HG03442 (cell line): ENCODE results near the gene FBN2.
"Not testable (repeated sequence)": the region's sequence is repeated elsewhere in the genome, so short reads cannot be mapped to it uniquely, and the experiment has no call there.

Experiments used
- ATAC-seq: cut with Tn5 transposase; IDR thresholded peaks from one replicate; pipeline ENCODE4 v1.9.1; 2021; ENCODE audit warnings: mild to moderate bottlenecking, moderate library complexity; ENCODE audit not compliant: unreplicated experiment

The FBN2 gene

DNA sequence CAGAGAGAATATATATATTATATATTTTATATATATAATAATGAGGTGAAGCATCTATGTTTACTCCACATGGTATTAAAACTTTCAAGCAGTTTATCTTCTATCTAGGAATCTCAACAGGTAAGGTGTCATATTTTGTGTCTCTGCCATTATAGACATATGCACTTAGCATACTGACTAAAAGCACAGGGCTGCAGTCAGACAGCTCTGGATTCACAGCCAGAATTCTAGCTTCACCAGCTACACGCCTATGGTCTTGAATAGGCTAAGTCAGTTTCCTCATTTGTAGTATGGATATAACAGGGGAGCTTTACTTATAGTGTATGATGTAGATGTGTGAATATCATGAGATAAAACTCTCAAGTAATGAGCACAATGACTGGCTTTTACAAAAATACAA is 57.9 kb downstream of the FBN2 start:
- no peak for ATAC-seq

DNA sequence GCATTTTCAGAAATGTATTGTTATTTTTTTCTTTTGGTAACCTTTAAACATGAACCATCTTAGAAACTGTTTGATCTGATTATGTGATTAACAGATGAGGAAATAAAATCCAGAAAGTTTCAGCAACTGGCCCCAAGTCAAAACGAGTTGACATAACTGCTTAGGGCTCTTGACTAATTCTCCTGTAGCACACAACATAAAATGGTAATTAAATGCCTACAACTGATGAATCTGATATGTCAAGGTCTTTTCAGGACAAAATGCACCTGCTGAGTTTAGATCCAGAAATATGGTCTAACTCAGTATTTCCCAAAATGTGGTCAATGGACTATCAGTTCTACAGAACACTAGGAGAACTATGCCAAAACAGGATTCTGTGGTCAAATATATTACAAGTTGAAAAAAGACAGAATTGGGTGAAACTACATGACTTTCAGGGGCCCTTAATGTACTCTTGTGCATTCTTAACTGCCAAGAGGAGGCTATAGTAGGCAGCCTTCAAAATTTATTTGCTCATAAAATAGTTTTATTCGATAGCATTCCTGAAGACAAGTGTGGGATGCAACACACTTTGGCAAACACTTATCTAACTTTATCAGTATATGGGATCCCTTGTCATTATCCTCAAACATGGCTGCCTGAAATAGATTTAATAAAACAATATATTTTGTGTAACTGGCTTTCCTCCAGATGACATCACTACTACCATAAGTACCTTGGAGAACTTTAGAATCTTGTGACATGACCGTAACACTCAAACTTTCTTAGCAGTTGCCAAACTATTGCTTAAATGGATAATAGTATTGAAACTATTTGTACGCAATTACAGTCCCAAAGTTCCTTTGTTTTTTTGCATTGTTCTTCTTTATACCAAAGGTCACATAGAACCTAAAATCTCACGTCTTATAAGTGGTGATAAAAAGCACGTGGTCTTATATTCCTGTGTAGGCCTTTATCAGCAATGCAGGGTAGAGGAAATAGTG is 59.4 kb downstream of the FBN2 start:
- ATAC-seq = no peak

DNA sequence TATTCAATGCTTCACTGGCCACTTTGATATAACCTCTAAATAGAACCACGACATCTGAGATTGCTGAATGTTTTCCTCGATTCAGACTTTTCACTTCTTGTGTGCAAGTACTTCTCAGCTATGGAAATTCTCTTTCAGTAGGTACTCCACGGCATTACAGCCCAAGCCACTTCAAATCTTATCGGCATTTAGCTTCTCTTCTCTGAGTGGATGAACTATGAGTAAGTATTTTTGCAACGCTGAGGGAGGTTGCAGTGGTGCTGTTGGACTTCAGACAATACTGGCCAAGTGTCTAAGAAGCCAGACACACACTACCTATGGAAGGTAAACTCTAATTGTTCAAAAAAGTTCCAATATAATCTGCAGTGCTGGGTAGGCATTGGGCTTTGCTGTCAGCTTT is 60.1 kb downstream of the FBN2 start:
- no peak for ATAC-seq

DNA sequence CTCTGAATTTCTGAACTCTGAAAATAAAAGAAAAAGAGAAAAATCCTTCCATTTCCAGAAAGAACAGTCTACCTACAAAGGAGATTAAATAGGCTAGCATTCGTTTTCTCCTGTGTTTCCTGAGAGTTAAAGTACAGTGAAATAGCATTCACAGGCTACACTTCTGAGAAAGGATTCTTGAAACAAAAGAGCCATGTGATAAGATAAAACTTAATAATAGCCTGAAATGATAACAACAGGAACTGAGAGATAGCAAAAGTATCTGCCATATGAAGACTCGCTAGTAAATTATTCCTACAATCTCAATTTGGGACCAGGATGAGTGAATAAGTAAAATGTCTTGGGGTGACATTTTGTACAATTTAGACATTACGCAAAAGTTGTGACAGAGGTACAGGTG is 62.4 kb downstream of the FBN2 start:
- no peak for ATAC-seq

DNA sequence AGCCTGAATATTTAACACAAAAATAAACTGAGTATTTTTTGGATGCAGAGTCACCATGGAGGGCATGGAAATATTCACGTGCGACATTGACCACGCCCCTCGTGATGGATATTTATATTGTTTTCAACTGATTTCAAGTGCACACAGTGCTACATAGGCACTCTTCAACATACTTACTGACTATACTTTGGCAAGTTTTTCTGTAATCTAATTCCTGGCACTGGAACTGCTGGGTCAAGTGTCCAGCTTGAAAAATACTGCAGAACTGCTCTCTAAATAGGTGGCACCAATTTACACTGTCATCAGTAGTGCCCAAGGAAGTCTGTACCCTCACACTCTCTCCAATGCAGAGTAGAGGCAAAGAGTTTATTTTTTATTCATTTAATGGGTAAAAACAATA is 65.1 kb downstream of the FBN2 start:
- no peak for ATAC-seq

DNA sequence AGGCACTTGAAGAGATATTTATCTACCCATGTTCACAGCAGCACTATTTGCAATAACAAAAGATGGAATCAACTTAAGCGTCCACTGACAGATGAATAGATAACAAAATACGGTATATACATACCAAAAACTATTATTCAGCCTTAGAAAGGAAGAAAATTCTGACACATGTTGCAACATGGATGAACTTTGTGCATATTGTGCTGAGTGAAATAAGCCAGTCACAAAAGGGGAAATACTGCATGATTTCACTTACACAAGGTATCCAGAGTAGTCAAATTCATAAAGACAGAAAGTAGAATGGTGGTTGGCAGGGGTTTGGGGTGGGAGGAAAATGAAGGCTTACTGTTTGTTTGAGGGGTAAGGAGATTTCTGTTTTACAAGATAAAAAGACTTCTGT is 66.0 kb downstream of the FBN2 start:
- ATAC-seq = no peak

DNA sequence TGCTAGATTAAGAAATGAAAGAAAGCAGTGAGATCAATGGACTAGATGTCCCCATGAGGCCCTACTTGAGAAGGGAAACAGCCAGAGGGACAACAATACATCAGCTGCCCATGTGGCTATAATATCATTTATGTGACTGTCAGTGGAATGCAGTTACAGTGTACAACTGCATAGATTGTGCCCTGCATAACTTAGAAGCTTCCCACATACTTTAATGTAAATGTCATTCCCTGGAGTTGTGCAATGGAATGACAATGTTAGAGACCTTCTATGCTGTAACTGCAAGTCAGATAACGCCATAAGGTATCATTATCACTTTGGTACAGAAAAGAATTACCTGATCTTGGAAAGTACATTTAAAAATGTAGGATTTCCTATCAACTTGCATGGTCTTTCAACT is 67.4 kb downstream of the FBN2 start:
- ATAC-seq = no peak

DNA sequence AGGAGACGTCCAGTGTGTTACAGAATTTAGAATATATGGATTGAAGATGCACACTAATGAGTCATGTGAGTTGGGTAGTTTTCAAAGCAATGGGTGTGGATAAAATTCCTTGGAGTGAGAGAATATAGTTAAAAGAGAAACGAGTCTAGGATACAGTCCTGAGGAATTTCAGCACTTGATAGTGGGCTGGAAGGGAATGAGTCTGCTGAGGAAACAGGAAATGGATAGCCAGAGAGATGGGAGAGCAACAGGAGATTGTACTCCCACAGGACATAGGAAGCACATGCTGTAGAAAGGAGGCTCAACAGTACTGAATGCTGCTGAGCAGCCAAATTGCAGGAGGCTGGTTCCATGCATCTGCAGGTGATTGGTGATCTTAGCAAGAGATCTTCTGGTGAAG is 68.1 kb downstream of the FBN2 start:
- ATAC-seq = no peak

DNA sequence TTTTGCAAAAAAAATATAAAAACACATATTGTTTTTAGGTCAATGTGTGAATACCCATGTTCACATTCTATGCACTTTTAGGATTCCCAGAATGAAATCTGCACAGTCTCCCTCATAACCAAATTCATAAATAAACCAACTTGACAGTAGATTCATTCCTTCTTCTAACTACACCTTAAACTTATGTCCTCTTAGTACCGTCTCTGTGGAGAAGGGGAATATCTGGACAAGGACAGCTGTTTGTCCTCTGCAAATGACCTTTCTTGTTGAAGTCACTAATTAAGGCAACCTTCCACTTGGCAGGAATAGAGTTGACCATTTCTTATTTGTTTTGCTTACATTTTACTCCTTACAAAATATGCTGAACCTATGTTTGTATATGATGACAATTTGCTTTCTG is 71.1 kb downstream of the FBN2 start:
- no peak for ATAC-seq

DNA sequence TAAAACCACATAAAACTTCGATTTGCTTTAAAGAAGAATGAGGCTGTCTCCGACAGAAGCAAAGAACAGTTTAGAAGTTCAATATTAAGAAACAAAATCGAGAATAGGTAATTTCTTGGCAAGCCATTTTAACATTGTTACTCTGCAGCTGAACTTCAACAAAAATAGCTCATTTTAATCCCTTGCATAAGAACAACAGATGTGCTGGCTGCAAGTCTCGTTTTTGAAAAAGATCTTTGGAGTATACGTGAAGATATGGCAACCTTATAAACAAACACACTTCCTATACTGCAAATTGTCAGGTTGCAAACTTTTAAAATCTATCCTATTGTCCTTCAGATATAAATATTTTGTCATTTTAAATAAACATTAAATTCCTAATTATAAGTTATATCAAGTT is 71.5 kb downstream of the FBN2 start:
- ATAC-seq = no peak

DNA sequence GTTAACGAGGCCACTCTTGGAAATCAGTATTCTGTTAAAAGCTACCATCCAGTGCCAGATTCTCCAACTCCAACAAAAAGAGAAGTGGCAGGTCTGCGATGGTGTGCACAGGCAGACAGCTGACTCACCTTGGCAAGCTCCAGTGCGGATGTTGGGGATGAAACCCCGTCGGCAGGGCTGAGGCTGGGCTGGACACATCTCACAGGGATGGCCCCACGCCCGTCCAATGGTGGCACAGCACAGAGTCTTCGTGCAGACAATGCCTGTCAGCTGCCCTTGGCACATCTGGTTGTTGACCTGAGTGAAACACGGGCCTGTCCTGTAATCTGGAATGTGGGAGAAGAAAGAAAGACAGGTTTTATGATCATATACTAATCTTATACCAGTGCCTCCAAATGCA is 73.4 kb downstream of the FBN2 start:
- no peak for ATAC-seq

DNA sequence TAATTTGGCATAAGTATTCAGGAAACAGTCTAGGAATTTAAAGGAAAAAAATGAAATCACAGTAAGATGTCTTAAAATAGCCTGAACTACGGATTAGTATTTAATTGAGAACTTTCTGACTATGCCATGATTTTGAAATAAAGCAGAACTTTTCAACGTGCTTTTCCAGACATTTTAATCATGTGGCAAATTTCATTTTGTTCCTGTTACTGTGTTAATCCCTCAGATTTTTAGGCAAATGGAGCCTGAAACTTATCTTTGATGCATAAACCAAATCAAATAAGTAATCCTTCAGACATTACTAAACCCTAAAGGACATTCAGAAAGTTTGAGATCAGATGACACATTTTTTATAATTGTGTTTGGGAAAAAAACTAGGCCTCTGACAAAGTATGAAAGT is 75.7 kb downstream of the FBN2 start:
- ATAC-seq = no peak

DNA sequence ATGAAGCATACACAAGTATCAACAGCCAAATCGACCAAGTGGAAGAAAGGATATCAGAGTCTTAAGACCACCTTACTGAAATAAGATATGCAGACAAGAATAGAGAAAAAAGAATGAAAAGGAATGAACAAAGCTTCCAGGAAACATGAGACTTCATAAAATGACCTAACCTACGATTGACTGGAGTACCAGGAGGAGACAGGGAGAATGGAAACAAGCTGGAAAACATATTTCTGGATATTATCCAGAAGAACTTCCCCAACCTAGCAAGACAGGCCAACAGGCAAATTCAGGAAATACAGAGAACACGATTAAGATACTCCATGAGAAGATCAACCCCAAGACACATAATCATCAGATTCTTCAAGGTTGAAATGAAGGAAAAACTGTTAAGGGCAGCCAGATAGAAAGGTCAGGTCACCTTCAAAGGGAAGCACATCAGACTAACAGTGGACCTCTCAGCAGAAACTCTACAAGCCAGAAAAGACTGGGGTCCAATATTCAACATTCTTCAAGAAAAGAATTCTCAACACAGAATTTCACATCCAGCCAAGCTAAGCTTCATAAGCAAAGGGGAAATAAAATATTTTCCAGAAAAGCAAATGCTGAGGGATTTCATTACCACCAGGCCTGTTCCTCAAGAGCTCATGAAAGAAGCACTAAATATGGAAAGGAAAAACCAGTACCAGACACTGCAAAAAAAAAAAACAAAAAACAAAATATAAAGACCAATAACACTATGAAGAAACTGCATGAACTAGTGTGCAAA is 80.7 kb downstream of the FBN2 start:
- ATAC-seq = not testable (repeated sequence)

DNA sequence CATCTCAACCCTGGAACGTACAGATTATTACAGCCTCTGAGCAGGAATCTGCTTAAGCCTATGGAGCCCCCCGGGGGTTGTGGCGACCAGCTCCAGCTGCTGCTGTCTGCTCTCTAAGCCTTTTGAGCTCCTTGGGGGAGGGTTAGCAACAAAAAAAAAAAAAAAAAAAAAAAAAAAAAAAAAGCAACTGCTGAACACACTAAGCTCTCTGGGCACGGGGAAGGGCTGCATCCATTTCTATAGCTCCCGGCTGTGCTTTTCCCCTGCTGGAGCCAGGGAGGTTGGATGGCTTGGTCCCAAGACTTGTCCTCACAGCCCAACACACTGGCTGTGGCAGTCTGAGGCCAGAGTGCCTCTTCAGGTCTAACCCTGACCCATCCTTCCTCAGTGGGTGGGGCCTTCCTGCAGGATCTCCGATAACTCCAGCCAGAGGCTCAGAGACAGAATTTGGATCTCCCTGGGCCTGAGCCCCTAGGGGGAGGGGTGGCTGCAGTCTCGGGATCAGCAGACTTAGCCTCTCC is 82.1 kb downstream of the FBN2 start:
- ATAC-seq = no peak

DNA sequence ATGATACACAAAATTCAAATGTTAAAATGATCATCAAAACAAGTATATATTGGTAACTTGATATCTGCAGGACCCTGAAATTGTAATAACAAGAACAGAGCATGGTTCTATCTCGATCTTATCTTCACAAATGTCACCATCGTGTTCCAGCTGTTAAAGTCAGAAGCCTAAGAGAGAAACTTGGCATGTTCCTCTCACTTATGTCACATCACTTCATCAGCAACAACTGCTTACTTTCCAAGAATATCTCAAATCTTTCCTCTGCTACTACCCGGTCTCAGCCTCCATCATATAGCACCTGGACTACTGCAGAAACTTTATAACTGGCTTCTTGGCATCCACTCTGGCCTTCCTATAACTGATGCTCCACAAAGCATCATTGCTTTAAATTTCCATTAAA is 84.9 kb downstream of the FBN2 start:
- ATAC-seq = no peak

DNA sequence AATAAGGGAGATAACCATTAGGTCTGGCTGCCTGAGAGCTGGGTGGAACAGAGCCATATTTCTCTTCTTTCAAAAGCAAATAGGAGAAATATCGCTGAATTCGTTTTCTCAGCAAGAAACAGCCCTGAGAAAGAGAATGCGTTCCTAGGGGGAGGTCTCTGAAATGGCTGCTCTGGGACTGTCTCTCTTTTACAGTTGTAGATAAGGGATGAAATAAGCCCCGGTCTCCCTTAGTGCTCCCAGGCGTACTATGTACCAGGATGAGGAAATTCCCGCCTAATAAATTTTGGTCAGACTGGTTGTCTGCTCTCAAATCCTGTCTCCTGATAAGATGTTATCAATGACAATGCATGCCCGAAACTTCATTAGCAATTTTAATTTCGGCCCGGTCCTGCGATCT is 90.8 kb downstream of the FBN2 start:
- ATAC-seq = not testable (repeated sequence)

DNA sequence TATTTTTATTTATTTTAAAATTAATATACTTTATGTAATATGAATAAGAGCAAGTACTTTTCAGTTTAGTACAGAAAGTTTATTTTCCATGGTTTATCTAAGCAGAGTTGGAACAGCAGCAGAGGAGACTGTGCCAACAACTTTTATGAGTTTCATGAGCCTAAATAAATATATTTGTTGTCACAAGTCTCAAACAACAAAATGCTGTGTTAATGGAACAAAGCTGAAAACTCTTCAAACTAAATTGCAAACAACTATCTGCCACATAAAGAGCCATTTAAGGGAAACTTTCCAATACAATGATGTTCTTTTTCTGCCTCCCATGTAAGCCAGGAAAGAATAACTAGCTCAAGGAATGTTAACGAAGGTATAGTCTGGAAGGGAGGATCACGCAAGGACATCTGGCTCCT is 96.1 kb downstream of the FBN2 start:
- no peak for ATAC-seq

DNA sequence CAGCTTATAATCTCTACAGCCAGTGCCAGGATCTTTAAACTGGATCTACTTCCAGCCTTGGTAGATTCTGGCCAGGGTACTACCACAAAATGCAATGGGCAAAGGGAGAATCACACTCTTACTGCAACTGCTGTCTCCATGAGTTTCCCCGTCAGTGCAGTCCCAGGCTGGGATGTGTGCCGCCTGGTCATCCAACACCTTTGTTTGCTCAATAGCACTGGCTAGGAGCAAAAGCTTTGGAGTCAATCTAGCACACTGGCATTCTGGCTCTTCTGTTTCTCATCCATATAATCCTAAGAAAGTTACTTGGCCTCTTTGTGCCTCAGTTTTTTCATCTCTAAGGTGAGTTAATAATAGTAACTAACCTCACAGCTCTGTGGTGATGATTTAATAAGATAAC is 96.9 kb downstream of the FBN2 start:
- ATAC-seq = no peak

DNA sequence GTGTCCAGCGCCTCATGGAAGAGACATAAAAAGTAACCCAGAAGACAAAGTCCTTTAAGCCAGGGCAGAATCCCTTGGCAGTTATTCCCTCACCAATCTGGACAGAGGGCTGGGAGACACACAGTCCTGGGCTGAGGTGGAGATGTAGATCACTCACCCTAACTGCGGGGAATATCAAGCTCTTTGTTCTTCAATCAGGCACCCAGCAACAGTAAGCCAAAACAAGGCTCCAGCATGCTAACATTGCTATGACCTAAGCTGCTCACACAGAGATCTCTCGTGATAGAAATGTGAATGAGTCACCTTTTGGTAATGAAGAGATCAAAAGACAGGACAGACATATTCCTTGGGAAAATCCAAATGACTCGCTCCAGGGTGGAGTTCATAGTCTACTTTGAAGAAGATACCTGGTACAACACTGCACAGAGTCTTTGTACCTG is 101.3 kb downstream of the FBN2 start:
- no peak for ATAC-seq

DNA sequence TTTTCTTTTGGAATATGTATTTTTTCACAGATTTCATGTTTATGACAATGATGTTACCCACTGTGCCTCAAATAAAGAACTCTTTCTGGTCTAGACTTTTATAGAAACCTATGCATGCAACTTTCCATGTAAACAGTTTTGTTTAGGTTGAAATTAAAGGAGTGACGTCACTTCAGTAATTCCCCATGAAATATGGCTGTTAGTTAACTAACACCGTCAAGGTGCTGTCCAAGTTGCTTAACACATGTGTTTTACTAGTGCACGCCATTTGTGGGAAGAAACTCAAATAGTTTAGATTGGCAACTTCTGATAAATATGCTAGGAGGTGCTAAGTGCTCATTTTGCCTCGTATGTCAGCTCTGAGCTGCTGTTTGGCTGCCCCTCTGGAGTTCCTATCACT is 102.2 kb downstream of the FBN2 start:
- ATAC-seq = no peak

DNA sequence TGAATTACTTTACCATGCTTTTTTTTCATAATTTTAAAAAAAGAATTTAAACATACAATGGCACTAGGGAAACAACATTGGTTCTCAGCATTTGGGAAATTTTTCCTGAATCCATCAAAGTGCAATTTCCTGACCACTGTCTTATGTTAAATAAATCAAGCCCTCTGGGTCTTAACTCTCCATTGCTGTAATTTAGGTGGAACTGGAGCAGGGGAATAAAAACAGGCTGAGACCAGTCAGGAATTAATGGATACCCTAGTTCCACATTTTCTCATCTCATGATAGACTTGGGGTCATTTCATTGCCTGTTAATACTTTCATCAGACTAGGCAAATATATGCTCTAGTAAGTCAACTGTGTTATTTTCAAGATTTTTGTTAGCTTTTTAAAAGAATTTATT is 103.1 kb downstream of the FBN2 start:
- no peak for ATAC-seq

DNA sequence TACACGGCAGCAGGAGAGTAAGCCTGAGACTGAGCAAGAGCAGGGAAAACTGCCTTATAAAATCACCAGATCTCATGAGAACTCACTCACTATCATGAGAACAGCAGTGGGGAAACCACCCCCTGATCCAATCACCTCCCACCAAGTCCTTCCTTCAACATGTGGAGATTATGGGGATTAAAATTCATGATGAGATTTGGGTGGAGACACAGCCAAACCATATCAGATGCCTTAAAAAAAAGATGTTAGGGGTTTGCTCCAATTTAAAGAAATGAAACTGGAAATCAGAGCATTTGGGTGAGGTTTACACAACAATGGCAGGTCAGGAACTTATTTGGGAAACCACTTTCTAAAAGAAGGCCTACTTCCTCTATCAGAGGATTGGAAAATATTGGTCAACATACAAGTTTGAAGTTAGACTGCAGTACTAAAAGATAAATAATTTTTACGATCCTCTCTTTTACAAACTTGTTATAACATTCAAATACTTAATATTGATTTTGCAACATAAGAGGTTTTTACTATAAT is 105.1 kb downstream of the FBN2 start:
- no peak for ATAC-seq
